HL-60 (cell line): ENCODE data around the gene OR4F6.
A peak's percentile ranks its signal among the peaks of the same experiment; 100 is the strongest.
"Not testable (repeated sequence)": the region's sequence is repeated elsewhere in the genome, so short reads cannot be mapped to it uniquely, and the experiment has no call there.

Experiments used
- DNase-seq, 2 experiments: peaks; one replicate each; pipeline ENCODE4 v3.0.0-alpha.2; 2010 to 2020; ENCODE audit warnings: low read depth in 1 of 2, low spot score in 1 of 2
- H3K27ac ChIP-seq: fragments of 250-450 bp; sonication (Bioruptor Pico); replicated peaks from 2 replicates; pipeline ENCODE4 v1.5.1; 2020; ENCODE audit warnings: mild to moderate bottlenecking, moderate library complexity
- H3K27me3 ChIP-seq: fragments of 250-450 bp; sonication (Bioruptor Pico); 2 replicates; pipeline ENCODE4 v1.5.1; 2021; ENCODE audit warnings: mild to moderate bottlenecking, moderate library complexity; ENCODE audit not compliant: insufficient read depth, poor library complexity, severe bottlenecking
- H3K4me3 ChIP-seq: replicated peaks from 2 replicates; pipeline ENCODE4 v1.5.1; 2011; ENCODE audit warnings: mild to moderate bottlenecking, control low read depth, low read length; ENCODE audit not compliant: insufficient read depth
- GABPA ChIP-seq: IDR thresholded peaks from 2 replicates; pipeline ENCODE4 v1.6.1; 2012; ENCODE audit warnings: low read depth
- POLR2AphosphoS5 ChIP-seq: IDR thresholded peaks from 2 replicates; pipeline ENCODE4 v1.6.1; 2012; ENCODE audit warnings: low read depth
- SPI1 ChIP-seq: IDR thresholded peaks from 2 replicates; pipeline ENCODE4 v1.6.1; 2012; ENCODE audit warnings: low read depth, mild to moderate bottlenecking, borderline replicate concordance
- TF ChIP-seq, protein P1 (sequence below): IDR thresholded peaks from 2 replicates; pipeline ENCODE4 v1.6.1; 2012; ENCODE audit warnings: low read depth; ENCODE audit not compliant: insufficient replicate concordance
- TF ChIP-seq, protein P2 (sequence below): IDR thresholded peaks from one replicate; pipeline ENCODE4 v1.5.1; 2011; ENCODE audit warnings: low read length, control low read depth, inconsistent platforms; ENCODE audit not compliant: insufficient read depth

Gene OR4F6

DNA sequence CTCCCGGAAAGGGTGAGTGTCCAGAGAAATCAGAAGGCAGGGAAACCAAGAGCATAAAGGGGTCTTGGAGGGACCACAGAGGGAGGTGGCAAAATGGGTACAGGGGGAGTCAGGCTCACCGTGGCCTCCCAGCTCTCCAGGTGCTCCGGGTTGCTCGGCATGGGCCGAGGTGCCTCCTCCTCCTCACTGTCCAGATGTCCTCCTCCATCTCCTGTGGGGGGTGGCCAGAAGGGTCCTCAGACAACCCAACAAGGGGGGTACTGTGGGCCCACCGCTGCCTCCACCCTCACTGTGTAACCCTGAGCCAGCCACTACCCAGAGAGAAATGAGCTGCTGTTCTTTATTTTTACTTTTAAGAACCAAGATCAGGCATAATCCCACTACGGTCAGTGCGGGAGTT lies 30.4 kb upstream of the OR4F6 start:
- H3K4me3 ChIP-seq: no peak overlapping the region
- TF ChIP-seq, protein P1, sequence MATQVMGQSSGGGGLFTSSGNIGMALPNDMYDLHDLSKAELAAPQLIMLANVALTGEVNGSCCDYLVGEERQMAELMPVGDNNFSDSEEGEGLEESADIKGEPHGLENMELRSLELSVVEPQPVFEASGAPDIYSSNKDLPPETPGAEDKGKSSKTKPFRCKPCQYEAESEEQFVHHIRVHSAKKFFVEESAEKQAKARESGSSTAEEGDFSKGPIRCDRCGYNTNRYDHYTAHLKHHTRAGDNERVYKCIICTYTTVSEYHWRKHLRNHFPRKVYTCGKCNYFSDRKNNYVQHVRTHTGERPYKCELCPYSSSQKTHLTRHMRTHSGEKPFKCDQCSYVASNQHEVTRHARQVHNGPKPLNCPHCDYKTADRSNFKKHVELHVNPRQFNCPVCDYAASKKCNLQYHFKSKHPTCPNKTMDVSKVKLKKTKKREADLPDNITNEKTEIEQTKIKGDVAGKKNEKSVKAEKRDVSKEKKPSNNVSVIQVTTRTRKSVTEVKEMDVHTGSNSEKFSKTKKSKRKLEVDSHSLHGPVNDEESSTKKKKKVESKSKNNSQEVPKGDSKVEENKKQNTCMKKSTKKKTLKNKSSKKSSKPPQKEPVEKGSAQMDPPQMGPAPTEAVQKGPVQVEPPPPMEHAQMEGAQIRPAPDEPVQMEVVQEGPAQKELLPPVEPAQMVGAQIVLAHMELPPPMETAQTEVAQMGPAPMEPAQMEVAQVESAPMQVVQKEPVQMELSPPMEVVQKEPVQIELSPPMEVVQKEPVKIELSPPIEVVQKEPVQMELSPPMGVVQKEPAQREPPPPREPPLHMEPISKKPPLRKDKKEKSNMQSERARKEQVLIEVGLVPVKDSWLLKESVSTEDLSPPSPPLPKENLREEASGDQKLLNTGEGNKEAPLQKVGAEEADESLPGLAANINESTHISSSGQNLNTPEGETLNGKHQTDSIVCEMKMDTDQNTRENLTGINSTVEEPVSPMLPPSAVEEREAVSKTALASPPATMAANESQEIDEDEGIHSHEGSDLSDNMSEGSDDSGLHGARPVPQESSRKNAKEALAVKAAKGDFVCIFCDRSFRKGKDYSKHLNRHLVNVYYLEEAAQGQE: no peak
- TF ChIP-seq SPI1: no peak
- TF ChIP-seq, protein P2, sequence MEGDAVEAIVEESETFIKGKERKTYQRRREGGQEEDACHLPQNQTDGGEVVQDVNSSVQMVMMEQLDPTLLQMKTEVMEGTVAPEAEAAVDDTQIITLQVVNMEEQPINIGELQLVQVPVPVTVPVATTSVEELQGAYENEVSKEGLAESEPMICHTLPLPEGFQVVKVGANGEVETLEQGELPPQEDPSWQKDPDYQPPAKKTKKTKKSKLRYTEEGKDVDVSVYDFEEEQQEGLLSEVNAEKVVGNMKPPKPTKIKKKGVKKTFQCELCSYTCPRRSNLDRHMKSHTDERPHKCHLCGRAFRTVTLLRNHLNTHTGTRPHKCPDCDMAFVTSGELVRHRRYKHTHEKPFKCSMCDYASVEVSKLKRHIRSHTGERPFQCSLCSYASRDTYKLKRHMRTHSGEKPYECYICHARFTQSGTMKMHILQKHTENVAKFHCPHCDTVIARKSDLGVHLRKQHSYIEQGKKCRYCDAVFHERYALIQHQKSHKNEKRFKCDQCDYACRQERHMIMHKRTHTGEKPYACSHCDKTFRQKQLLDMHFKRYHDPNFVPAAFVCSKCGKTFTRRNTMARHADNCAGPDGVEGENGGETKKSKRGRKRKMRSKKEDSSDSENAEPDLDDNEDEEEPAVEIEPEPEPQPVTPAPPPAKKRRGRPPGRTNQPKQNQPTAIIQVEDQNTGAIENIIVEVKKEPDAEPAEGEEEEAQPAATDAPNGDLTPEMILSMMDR: no peak
- no peak for TF ChIP-seq GABPA
- TF ChIP-seq POLR2AphosphoS5: no peak
- H3K27ac ChIP-seq: no peak overlapping the region

DNA sequence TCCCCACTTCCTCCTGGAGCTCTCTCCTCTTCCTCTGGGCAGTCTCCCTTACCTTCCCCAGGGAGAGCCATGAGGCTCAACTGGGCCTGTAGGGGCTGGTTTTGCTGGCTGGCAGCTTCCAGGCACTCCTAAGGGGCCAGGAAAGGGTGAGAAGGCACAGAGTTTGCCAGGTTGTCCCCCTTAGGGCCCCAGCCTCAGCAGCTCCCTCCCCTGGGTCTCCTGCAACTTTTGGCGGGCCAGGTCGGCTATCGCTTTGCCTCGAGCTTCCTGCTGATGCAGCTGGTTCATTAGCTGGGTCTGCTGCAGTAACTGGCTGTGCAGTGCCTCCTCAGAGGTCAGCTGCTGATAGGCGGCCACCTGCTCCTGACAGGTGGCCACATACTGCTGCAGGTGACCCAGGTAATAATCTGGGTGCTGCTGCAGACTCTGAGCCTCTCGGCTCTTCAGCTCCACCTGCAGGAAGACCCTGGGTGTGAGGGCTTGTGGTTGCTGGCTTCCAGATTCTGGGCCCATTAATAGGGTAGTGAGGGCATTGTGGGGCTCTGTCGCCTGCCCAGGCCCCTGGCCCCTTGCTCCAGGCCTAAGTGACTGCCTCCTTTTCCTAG lies 29.7 kb upstream of the OR4F6 start:
- DNase-seq: no peak
- TF ChIP-seq, protein P1: no peak
- TF ChIP-seq GABPA: no peak
- TF ChIP-seq, protein P2: peak; percentile 8
- TF ChIP-seq SPI1: no peak
- no peak for TF ChIP-seq POLR2AphosphoS5
- Histone ChIP-seq H3K27ac (no peak overlapping the region), H3K27me3 (no peaks in the 10 kb centered on the region), H3K4me3 (no peak overlapping the region)

More for the DNA sequence above, 30.4 kb upstream of the OR4F6 start:
- no peak for DNase-seq
- H3K27me3 ChIP-seq: no peaks in the 10 kb centered on the region

DNA sequence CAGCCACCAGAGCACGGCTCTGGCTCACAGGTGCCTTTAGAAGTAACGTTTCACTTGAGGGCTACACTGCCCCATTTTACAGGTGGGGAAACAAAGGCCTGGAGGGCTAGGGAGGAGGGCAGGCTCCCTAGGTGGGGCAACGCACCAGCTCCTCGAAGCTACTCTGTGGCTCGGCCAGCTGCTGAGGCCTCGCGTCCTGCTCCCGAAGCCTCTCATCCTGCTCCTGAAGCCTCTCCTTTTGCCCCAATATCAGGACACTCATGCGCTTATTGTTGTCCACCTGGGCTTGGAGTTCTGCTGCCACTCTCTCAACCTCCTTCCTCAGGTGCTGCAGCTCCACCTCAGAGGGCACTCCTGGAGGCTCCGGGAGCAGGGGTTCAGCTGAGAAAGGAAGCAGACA lies 28.2 kb upstream of the OR4F6 start:
- no peak for TF ChIP-seq SPI1
- no peak for TF ChIP-seq POLR2AphosphoS5
- TF ChIP-seq, protein P1: no peak
- TF ChIP-seq, protein P2: no peak
- no peak for TF ChIP-seq GABPA
- Histone ChIP-seq H3K27me3 (no peaks in the 10 kb centered on the region), H3K27ac (no peak overlapping the region), H3K4me3 (no peak overlapping the region)
- DNase-seq: no peak

DNA sequence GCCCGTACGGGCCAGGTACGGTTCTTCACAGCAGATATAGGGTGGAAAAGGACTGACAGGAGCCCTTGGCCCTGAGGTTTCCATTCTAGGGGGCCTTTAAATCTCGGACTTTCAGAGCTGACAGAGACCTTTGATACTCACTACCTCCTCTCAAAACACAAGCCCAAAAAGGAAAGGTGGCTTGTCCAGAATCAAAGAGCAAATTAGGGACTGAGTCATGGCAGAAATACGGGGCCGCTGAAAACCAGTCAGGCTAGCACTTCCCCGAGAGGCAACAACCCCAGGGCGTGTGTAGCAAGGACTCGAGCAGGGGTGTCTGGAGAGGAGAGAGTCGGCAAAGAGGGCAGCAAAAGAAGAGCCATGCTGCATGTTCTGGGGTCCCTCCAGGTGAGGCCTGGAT lies 24.7 kb upstream of the OR4F6 start:
- not testable (repeated sequence) for H3K4me3 ChIP-seq, DNase-seq, H3K27ac ChIP-seq, H3K27me3 ChIP-seq

DNA sequence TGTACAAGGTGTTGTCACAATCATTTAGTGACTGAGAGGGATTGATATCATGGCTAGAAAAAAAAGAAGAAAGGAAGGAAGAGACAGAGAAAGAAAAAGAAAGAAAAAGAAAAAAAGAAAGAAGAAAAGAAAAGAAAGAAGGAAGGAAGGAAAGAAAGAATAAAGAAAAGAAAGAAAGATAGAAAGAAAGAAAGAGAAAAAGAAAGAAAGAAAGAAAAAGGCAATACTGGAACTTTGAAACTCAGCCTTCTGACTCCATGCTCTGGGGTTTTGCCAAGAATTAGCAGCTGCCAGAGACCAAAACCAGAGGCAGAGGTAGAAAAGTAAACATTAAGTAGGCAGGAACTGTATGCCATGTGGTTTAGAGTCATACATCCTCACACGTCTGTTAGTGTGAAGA lies 23.1 kb upstream of the OR4F6 start:
- H3K27me3 ChIP-seq, H3K27ac ChIP-seq, H3K4me3 ChIP-seq, DNase-seq: not testable (repeated sequence)
